NCI-H2196 (cell line): ENCODE data around the gene PLCB4.

Source experiments
- DNase-seq: peaks from one replicate; lab custom pipeline; 2025; ENCODE audit not compliant: unreplicated experiment; lab: John Stamatoyannopoulos, UW

Gene PLCB4

GRCh38 chr20:9508696-9509178, 439.9 kb downstream of the PLCB4 start:
- no peak for DNase-seq

GRCh38 chr20:9509246-9509645, 440.4 kb downstream of the PLCB4 start:
- no peak for DNase-seq

GRCh38 chr20:9510911-9511310, 442.0 kb downstream of the PLCB4 start:
- DNase-seq: no peak

GRCh38 chr20:9514072-9514460, 445.2 kb downstream of the PLCB4 start:
- DNase-seq: no peak

GRCh38 chr20:9514461-9515213, 445.8 kb downstream of the PLCB4 start, which contains the start of gene LAMP5:
Gene LAMP5, plus strand, starts transcription at chr20:9514590. Its CDS starts 263 bp downstream, at chr20:9514853.
- no peak for DNase-seq

- DNase-seq: no peak
Measured at GRCh38 chr20:9515214-9515585, 446.3 kb downstream of the PLCB4 start.

GRCh38 chr20:9515741-9516233, 446.9 kb downstream of the PLCB4 start:
- DNase-seq: no peak

- DNase-seq: no peak
Measured at GRCh38 chr20:9516234-9516871, 447.5 kb downstream of the PLCB4 start.

GRCh38 chr20:9517297-9518162, 448.6 kb downstream of the PLCB4 start:
- DNase-seq: no peak

- DNase-seq: no peak
Measured at GRCh38 chr20:9518576-9519175, 449.8 kb downstream of the PLCB4 start.

GRCh38 chr20:9520086-9520485, 451.2 kb downstream of the PLCB4 start:
- no peak for DNase-seq

- no peak for DNase-seq
Measured at GRCh38 chr20:9523636-9524035, 454.7 kb downstream of the PLCB4 start.
